Measurements from ENCODE around the gene PRRX2.

PRRX2 gene

GRCh38 chr9:129704807-129705206 is 39.4 kb downstream of the PRRX2 start:
- TF ChIP-seq SNAI2 (CRISPR knock-in tag; IDR thresholded peaks at IDR 0.05): no peak
- TF ChIP-seq ZC3H10 (CRISPR knock-in tag; IDR thresholded peaks at IDR 0.05): no peak
- TF ChIP-seq CSRNP3 (CRISPR knock-in tag; IDR thresholded peaks at IDR 0.05): no peak
- no peak for TF ChIP-seq ZFP30 (CRISPR knock-in tag; IDR thresholded peaks at IDR 0.05)
- no peak for TF ChIP-seq ZNF8 (CRISPR knock-in tag; IDR thresholded peaks at IDR 0.05)
- TF ChIP-seq CREB5 (CRISPR knock-in tag; IDR thresholded peaks at IDR 0.05; ENCODE audit: low read depth): no peak
- TF ChIP-seq CSDC2 (CRISPR knock-in tag; IDR thresholded peaks at IDR 0.05): no peak
- no peak for TF ChIP-seq ZNF70 (CRISPR knock-in tag; IDR thresholded peaks at IDR 0.05)
- TF ChIP-seq ESRRG (CRISPR knock-in tag; IDR thresholded peaks at IDR 0.05): no peak
- TF ChIP-seq RARB (CRISPR knock-in tag; IDR thresholded peaks at IDR 0.05): no peak
- no peak for TF ChIP-seq ZFP3 (CRISPR knock-in tag; IDR thresholded peaks at IDR 0.05)
- no peak for TF ChIP-seq TOX (CRISPR knock-in tag; IDR thresholded peaks at IDR 0.05; ENCODE audit: borderline replicate concordance)
- no peak for TF ChIP-seq OSR1 (CRISPR knock-in tag; IDR thresholded peaks at IDR 0.05)
- TF ChIP-seq GLIS3 (CRISPR knock-in tag; IDR thresholded peaks at IDR 0.05): no peak
- TF ChIP-seq BACH2 (CRISPR knock-in tag; IDR thresholded peaks at IDR 0.05; ENCODE audit: borderline replicate concordance): no peak
- TF ChIP-seq ZNF565 (CRISPR knock-in tag; conservative IDR thresholded peaks at IDR 0.05; ENCODE audit: low read depth): no peak
- no peak for TF ChIP-seq POU6F1 (CRISPR knock-in tag; IDR thresholded peaks at IDR 0.05; ENCODE audit: borderline replicate concordance, low read depth)
- no peak for TF ChIP-seq TCF4 (CRISPR knock-in tag; IDR thresholded peaks at IDR 0.05; ENCODE audit: borderline replicate concordance)
- no peak for TF ChIP-seq ISL1 (CRISPR knock-in tag; IDR thresholded peaks at IDR 0.05)
- ATAC-seq: no peak

- TF ChIP-seq ZC3H10 (CRISPR knock-in tag; IDR thresholded peaks at IDR 0.05): no peak
- no peak for TF ChIP-seq ZFP30 (CRISPR knock-in tag; IDR thresholded peaks at IDR 0.05)
- TF ChIP-seq ZNF70 (CRISPR knock-in tag; IDR thresholded peaks at IDR 0.05): no peak
- TF ChIP-seq ZNF8 (CRISPR knock-in tag; IDR thresholded peaks at IDR 0.05): no peak
- no peak for TF ChIP-seq GLIS3 (CRISPR knock-in tag; IDR thresholded peaks at IDR 0.05)
- TF ChIP-seq ISL1 (CRISPR knock-in tag; IDR thresholded peaks at IDR 0.05): no peak
- no peak for TF ChIP-seq PATZ1 (CRISPR knock-in tag; IDR thresholded peaks at IDR 0.05; ENCODE audit: borderline replicate concordance)
- no peak for TF ChIP-seq CSRNP3 (CRISPR knock-in tag; IDR thresholded peaks at IDR 0.05)
- TF ChIP-seq TCF4 (CRISPR knock-in tag; IDR thresholded peaks at IDR 0.05; ENCODE audit: borderline replicate concordance): no peak
- no peak for ATAC-seq
Observed at GRCh38 chr9:129708793-129709192, 43.3 kb downstream of the PRRX2 start.

- ATAC-seq: no peak
- TF ChIP-seq BACH2 (CRISPR knock-in tag; IDR thresholded peaks at IDR 0.05; ENCODE audit: borderline replicate concordance) (no peak), ESRRG (CRISPR knock-in tag; IDR thresholded peaks at IDR 0.05) (no peak), PPARA (CRISPR knock-in tag; IDR thresholded peaks at IDR 0.05; ENCODE audit: borderline replicate concordance) (no peak), CSRNP3 (CRISPR knock-in tag; IDR thresholded peaks at IDR 0.05) (no peak), RARB (CRISPR knock-in tag; IDR thresholded peaks at IDR 0.05) (no peak), TOX (CRISPR knock-in tag; IDR thresholded peaks at IDR 0.05; ENCODE audit: borderline replicate concordance) (no peak), ZC3H10 (CRISPR knock-in tag; IDR thresholded peaks at IDR 0.05) (no peak), SNAI2 (CRISPR knock-in tag; IDR thresholded peaks at IDR 0.05) (no peak), ISL1 (CRISPR knock-in tag; IDR thresholded peaks at IDR 0.05) (no peak), ZFP30 (CRISPR knock-in tag; IDR thresholded peaks at IDR 0.05) (no peak), ZNF8 (CRISPR knock-in tag; IDR thresholded peaks at IDR 0.05) (no peak), ZNF70 (CRISPR knock-in tag; IDR thresholded peaks at IDR 0.05) (no peak), TSHZ2 (CRISPR knock-in tag; IDR thresholded peaks at IDR 0.05) (no peak), CREB5 (CRISPR knock-in tag; IDR thresholded peaks at IDR 0.05; ENCODE audit: low read depth) (no peak), OSR1 (CRISPR knock-in tag; IDR thresholded peaks at IDR 0.05) (no peak)
Observed at GRCh38 chr9:129709438-129710168, 44.2 kb downstream of the PRRX2 start.
